ENCODE results near the gene TP73.

The TP73 gene

GRCh38 chr1:3658231-3658615 lies 5.9 kb downstream of the TP73 start:
- TF ChIP-seq SIN3A (IDR thresholded peaks at IDR 0.05; ENCODE audit: borderline replicate concordance, insufficient read depth, low read length) (no peak), TAF1 (IDR thresholded peaks at IDR 0.05; ENCODE audit: borderline replicate concordance, insufficient read depth, low read length) (no peak), REST (IDR thresholded peaks at IDR 0.05; ENCODE audit: insufficient read depth in 1 of 2, low read depth in 2 of 2, low read length in 2 of 2) (no peak), POLR2AphosphoS5 (IDR thresholded peaks at IDR 0.05; ENCODE audit: low read depth, low read length) (no peak), FOXP2 (optimal IDR thresholded peaks at IDR 0.05; ENCODE audit: borderline replicate concordance, extremely low read depth, extremely low read length, insufficient read depth) (no peak)

GRCh38 chr1:3659093-3659492 lies 6.8 kb downstream of the TP73 start:
- no peak for TF ChIP-seq FOXP2 (optimal IDR thresholded peaks at IDR 0.05; ENCODE audit: borderline replicate concordance, extremely low read depth, extremely low read length, insufficient read depth)
- no peak for TF ChIP-seq SIN3A (IDR thresholded peaks at IDR 0.05; ENCODE audit: borderline replicate concordance, insufficient read depth, low read length)
- TF ChIP-seq TAF1 (IDR thresholded peaks at IDR 0.05; ENCODE audit: borderline replicate concordance, insufficient read depth, low read length): no peak
- TF ChIP-seq POLR2AphosphoS5 (IDR thresholded peaks at IDR 0.05; ENCODE audit: low read depth, low read length): no peak
- no peak for TF ChIP-seq REST (IDR thresholded peaks at IDR 0.05; ENCODE audit: insufficient read depth in 1 of 2, low read depth in 2 of 2, low read length in 2 of 2)

- TF ChIP-seq SIN3A (IDR thresholded peaks at IDR 0.05; ENCODE audit: borderline replicate concordance, insufficient read depth, low read length) (no peak), TAF1 (IDR thresholded peaks at IDR 0.05; ENCODE audit: borderline replicate concordance, insufficient read depth, low read length) (no peak), FOXP2 (optimal IDR thresholded peaks at IDR 0.05; ENCODE audit: borderline replicate concordance, extremely low read depth, extremely low read length, insufficient read depth) (no peak), POLR2AphosphoS5 (IDR thresholded peaks at IDR 0.05; ENCODE audit: low read depth, low read length) (no peak), REST (IDR thresholded peaks at IDR 0.05; ENCODE audit: insufficient read depth in 1 of 2, low read depth in 2 of 2, low read length in 2 of 2) (no peak)
These were observed 8.4 kb downstream of the TP73 start for GRCh38 chr1:3660704-3661103.

- TF ChIP-seq REST (IDR thresholded peaks at IDR 0.05; ENCODE audit: insufficient read depth in 1 of 2, low read depth in 2 of 2, low read length in 2 of 2): no peak
- no peak for TF ChIP-seq FOXP2 (optimal IDR thresholded peaks at IDR 0.05; ENCODE audit: borderline replicate concordance, extremely low read depth, extremely low read length, insufficient read depth)
- TF ChIP-seq POLR2AphosphoS5 (IDR thresholded peaks at IDR 0.05; ENCODE audit: low read depth, low read length): no peak
- TF ChIP-seq TAF1 (IDR thresholded peaks at IDR 0.05; ENCODE audit: borderline replicate concordance, insufficient read depth, low read length): no peak
- TF ChIP-seq SIN3A (IDR thresholded peaks at IDR 0.05; ENCODE audit: borderline replicate concordance, insufficient read depth, low read length): no peak
These were observed 9.3 kb downstream of the TP73 start for GRCh38 chr1:3661631-3662030.
